GM12872 (cell line): Measurements from ENCODE around the gene SAP25.

Experiments used
- TF ChIP-seq, protein P1 (sequence below): IDR thresholded peaks from 3 replicates; pipeline ENCODE4 v1.5.1; 2011; ENCODE audit warnings: low read depth, mild to moderate bottlenecking, low read length, moderate library complexity; ENCODE audit not compliant: insufficient read depth

The SAP25 gene

GRCh38 chr7:100572281-100572948, 1.3 kb downstream of the SAP25 start:
- TF ChIP-seq, protein P1, sequence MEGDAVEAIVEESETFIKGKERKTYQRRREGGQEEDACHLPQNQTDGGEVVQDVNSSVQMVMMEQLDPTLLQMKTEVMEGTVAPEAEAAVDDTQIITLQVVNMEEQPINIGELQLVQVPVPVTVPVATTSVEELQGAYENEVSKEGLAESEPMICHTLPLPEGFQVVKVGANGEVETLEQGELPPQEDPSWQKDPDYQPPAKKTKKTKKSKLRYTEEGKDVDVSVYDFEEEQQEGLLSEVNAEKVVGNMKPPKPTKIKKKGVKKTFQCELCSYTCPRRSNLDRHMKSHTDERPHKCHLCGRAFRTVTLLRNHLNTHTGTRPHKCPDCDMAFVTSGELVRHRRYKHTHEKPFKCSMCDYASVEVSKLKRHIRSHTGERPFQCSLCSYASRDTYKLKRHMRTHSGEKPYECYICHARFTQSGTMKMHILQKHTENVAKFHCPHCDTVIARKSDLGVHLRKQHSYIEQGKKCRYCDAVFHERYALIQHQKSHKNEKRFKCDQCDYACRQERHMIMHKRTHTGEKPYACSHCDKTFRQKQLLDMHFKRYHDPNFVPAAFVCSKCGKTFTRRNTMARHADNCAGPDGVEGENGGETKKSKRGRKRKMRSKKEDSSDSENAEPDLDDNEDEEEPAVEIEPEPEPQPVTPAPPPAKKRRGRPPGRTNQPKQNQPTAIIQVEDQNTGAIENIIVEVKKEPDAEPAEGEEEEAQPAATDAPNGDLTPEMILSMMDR, result 0 out of 3 replicates have a peak, but pooled peaks have one; percentile 8

DNA sequence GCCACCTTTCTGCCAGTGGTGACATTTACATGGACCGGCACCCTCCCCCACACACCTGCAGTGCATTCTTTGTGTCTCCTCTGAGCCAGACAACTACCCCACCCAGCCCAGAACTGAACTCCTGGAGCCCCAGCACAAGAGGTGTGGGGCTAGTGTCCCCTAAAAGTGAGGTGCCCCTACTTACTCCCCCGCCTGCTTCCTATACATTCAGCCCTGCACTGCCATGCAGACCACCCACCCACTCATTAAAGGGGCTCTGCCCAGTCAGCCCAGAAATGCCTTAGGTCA, 1.9 kb downstream of the SAP25 start:
- TF ChIP-seq, protein P1, result no peak

- TF ChIP-seq, protein P1, result no peak
Measured at GRCh38 chr7:100570954-100571828, 2.5 kb downstream of the SAP25 start.

DNA sequence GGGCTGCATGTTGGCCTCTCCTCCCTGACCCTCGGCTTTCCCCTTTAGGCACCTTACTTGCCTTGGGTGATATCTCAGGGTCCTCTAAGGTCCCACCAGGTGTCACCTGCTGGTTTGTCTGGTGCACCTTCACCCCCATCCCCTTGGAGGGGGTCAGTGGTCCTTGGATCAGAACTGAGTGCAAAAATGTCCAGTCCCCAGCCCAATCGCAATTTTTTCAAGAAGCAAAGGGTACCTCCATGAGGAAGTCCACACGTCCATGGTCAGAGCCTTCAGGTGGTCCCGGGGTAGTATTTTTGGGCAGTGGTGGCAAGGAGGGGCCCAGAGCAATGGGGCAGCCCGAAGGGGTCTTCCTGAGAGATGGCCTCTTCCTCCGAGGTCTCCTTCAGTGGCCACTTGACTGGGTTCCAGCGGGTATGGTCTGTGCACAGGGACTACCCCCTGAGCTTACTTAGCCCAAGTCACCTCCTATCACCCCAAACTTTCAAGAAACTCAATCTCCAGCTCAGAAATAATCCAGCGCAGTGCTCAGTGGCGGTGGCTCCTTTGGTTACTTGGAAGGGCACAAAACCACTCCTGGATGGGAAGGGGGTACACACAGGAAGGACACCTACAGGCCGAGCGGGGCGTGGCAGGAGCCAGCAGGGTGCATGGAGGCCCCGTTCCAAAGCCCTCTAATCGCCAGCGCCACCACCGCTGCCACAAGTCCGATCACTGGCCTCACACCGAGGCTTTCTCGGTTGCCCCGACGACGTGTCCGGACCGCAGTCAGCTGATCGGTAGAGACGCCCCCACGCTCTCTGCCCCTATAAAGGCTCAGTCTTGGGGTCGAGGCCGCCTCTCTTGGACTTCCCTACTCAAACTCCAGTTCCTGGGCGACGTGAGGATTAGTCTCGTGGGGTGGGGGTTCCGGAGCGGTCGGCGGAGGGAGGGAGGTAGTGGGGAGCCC, 4.5 kb downstream of the SAP25 start:
- TF ChIP-seq, protein P1, result peak; percentile 71

- TF ChIP-seq, protein P1, result no peak
Measured at GRCh38 chr7:100568176-100568895, 5.4 kb downstream of the SAP25 start.

- TF ChIP-seq, protein P1, result no peak
Measured at GRCh38 chr7:100567751-100568175, 5.9 kb downstream of the SAP25 start.
